NCI-H2196 treated with DMSO at 0.1 percent for 48 hours (cell line): ENCODE results near the gene STK16.
"Not testable (repeated sequence)": the region's sequence is repeated elsewhere in the genome, so short reads cannot be mapped to it uniquely, and the experiment has no call there.

Experiments used
- DNase-seq: peaks from one replicate; lab custom pipeline; 2025; ENCODE audit not compliant: unreplicated experiment; lab: John Stamatoyannopoulos, UW

Gene STK16

DNA sequence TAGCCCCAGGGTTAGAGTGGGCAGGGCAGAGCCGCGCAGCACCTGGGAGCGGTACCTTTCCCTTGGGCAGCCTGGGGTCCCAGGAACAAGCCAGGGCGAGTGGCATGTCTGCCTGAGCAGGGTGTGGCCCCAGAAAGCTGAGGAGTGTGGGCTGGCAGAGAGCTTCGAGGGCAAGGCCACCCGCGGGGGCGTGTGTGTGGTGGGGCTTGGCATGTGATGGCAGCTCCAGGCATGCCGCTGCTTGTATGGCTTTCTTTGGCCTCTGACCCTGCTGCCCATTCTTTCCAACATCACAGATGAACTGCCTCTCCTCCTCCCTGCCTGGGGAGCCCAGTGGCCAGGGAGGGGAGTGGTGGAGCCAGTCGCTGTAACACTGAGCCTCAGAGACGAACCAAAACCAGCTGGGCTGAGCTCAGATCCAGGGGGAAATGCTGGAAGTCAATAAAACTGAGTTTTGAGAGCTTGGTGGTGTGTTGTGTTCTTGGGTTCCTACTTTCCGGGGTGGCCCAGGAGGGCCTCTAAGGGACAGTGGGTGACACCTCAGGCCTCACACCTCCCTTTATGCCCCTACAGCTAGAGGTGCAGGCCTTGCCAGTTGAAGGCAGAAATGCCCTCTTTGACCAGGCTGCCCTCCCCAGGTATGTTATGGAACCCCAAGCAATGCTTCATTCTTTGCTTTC is 41.3 kb downstream of the STK16 start:
- DNase-seq = no peak

- not testable (repeated sequence) for DNase-seq
These were observed 41.8 kb downstream of the STK16 start for GRCh38 chr2:219287116-219287440.

DNA sequence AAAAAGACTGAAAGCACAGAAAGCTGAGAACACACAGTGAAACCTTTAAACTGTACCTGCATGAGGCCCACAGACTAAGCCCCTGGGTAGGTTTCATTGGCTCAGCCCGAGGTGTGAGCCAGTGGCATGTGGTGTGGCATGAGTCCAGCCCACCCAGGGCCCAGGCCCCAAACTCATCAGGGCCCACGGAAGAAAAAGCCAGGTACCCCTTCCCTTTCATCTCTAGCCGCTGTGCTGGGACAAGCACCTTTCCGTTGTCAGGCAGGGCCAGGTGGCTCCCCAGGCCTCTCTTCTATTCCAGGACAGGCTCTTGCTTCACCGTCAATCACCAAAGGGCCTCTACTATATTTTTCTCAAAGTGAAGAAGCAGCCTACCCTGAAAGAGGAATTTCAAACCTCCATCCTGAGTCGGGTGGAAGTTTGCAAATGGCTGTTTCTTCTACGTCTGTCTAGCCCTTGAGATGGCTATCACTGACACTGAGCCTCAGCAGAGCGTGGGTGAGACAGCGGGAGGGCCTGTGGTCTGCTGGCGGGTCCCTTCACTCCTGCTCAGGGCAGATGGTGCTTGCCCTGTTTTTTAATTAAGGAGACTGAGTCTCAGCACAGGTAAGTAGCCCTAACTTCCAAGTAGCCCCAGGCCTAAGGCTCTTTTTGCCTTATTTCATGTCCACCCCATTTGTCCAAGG is 42.4 kb downstream of the STK16 start:
- no peak for DNase-seq

DNA sequence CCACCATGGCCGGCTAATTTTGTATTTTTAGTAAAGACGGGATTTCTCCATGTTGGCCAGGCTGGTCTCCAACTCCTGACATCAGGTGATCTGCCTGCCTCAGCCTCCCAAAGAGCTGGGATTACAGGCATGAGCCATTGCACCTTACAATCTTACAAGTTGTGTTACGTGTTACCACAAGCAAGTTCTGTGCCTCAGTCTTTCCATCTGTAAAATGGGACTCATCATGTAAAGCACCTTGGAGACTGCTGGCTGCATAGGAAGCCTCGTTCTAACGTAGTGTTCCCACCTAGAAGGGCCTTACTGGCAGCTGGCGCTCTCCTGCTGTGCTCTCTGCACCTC is 43.9 kb downstream of the STK16 start:
- no peak for DNase-seq

- DNase-seq = no peak
These were observed 44.5 kb downstream of the STK16 start for GRCh38 chr2:219289537-219290361.

- DNase-seq = no peak
These were observed 45.3 kb downstream of the STK16 start for GRCh38 chr2:219290381-219291171.

- DNase-seq = no peak
These were observed 46.1 kb downstream of the STK16 start for GRCh38 chr2:219291394-219291793.

GRCh38 chr2:219291910-219292490 is 46.7 kb downstream of the STK16 start:
- DNase-seq = no peak

DNA sequence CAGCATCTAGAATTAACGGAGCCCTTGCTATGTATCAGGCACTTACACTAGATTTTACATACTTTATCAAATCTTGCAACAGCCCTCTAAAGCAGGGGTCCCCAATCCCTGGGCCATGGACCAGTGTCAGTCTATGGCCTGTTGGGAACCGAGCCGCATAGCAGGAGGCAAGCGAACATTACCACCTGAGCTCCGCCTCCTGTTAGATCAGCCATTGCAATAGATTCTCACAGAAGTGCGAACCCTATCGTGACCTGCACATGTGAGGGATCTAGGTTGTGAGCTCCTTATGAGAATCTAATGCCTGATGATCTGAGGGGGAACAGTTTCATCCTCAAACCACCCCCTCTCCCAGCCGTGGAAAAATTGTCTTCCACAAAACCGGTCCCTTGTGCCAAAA is 47.3 kb downstream of the STK16 start:
- no peak for DNase-seq

DNA sequence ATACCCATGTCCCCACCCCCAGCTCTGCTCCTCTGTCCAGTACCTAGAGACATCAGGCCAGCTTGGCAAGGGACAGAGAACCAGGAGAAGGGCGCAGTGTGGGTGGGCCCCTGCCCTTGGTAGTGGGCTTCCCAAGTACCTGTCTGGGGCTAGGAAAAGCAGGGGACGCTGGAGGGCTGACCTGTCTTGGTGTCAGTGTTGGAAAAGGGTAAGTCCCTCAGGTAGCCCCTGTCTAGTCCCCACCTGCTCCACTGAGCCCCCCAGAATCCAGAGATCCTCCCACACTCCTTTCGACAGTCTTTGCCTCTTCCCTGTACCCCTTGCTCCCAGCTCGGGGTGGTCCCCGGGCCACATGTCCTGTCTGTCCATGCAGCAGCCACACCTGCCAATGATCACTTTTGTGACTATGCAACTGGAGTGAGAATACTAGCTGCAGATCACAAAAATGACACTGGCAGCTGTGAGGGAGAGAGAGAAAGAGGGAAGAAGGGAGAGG is 48.5 kb downstream of the STK16 start:
- DNase-seq = no peak

GRCh38 chr2:219294356-219295351 is 49.4 kb downstream of the STK16 start:
- peak; percentile 75 for DNase-seq

DNA sequence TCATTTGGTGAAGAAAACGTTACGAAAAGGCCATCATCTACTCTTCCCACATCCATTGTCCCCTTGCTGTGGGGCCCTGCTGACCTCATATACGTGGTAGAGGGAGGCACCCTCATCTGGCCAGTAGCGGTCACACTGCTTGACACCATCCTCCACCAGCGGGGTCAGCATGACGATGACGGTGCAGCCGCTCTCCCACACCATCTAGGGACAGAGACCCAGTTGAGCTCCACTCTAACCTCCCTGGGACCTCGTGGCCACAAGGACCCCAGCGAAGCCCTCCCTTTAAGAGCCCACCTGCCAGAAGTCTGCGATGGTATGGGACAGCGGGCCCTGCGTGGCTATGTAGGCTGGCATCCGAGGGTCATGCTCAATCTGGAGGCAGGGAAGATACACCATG is 50.9 kb downstream of the STK16 start:
- no peak for DNase-seq

GRCh38 chr2:219296631-219297391 is 51.5 kb downstream of the STK16 start:
- no peak for DNase-seq

GRCh38 chr2:219297766-219298456 is 52.6 kb downstream of the STK16 start:
- no peak for DNase-seq

GRCh38 chr2:219298759-219299371 is 53.6 kb downstream of the STK16 start:
- peak; percentile 72 for DNase-seq

- DNase-seq = no peak
These were observed 54.1 kb downstream of the STK16 start for GRCh38 chr2:219299372-219299760.
